HEK293T (cell line): ENCODE measurements around the gene TRRAP.

Experiments
- CTCF ChIA-PET: fragments of 350-600 bp; formaldehyde crosslinking; extraction: SDS; loops from one replicate; lab custom pipeline; 2021; ENCODE audit warnings: antibody characterized with exemption, inconsistent platforms; lab: Yijun Ruan, JAX
- POLR2A ChIA-PET: fragments of 350-600 bp; formaldehyde crosslinking; extraction: SDS; loops from one replicate; lab custom pipeline; 2020; ENCODE audit warnings: antibody characterized with exemption, inconsistent platforms; lab: Yijun Ruan, JAX
- DNase-seq: peaks from one replicate; pipeline ENCODE4 v3.0.0; 2012; ENCODE audit warnings: mixed read lengths; ENCODE audit errors: extremely low spot score
- ARNT ChIP-seq: fragments of 450-650 bp; IDR thresholded peaks from 2 replicates; pipeline ENCODE4 v1.6.1; 2017; ENCODE audit warnings: mild to moderate bottlenecking
- BHLHE40 ChIP-seq: fragments of 450-650 bp; IDR thresholded peaks from 2 replicates; pipeline ENCODE4 v1.6.1; 2016; ENCODE audit warnings: mild to moderate bottlenecking, moderate library complexity, borderline replicate concordance
- CTBP1 ChIP-seq: fragments of 450-650 bp; IDR thresholded peaks from 2 replicates; pipeline ENCODE4 v1.6.1; 2016; ENCODE audit warnings: borderline replicate concordance
- ELF4 ChIP-seq: fragments of 450-650 bp; IDR thresholded peaks from 2 replicates; pipeline ENCODE4 v1.6.1; 2017; ENCODE audit warnings: antibody characterized with exemption
- FOXA1 ChIP-seq: fragments of 450-650 bp; IDR thresholded peaks from 2 replicates; pipeline ENCODE4 v1.6.1; 2016; ENCODE audit warnings: mild to moderate bottlenecking
- FOXK2 ChIP-seq: fragments of 450-650 bp; IDR thresholded peaks from 2 replicates; pipeline ENCODE4 v1.6.1; 2016; ENCODE audit warnings: mild to moderate bottlenecking
- FOXM1 ChIP-seq: fragments of 450-650 bp; IDR thresholded peaks from 2 replicates; pipeline ENCODE4 v1.6.1; 2017; ENCODE audit warnings: mild to moderate bottlenecking, borderline replicate concordance
- HDGF ChIP-seq: fragments of 450-650 bp; IDR thresholded peaks from 2 replicates; pipeline ENCODE4 v1.6.1; 2017; ENCODE audit warnings: antibody characterized with exemption, borderline replicate concordance
- L3MBTL2 ChIP-seq: fragments of 450-650 bp; conservative IDR thresholded peaks from 2 replicates; pipeline ENCODE4 v1.6.1; 2016; ENCODE audit warnings: mild to moderate bottlenecking
- LEF1 ChIP-seq: fragments of 450-650 bp; IDR thresholded peaks from 2 replicates; pipeline ENCODE4 v1.6.1; 2017; ENCODE audit warnings: mild to moderate bottlenecking, borderline replicate concordance
- NFRKB ChIP-seq: fragments of 450-650 bp; IDR thresholded peaks from 2 replicates; pipeline ENCODE4 v1.6.1; 2016; ENCODE audit warnings: mild to moderate bottlenecking, moderate library complexity
- SP1 ChIP-seq: fragments of 450-650 bp; IDR thresholded peaks from 2 replicates; pipeline ENCODE4 v1.6.1; 2017
- SUZ12 ChIP-seq: fragments of 450-650 bp; IDR thresholded peaks from 2 replicates; pipeline ENCODE4 v1.6.1; 2016; ENCODE audit warnings: mild to moderate bottlenecking
- TARDBP ChIP-seq: fragments of 450-650 bp; IDR thresholded peaks from 2 replicates; pipeline ENCODE4 v1.6.1; 2016
- ZNF384 ChIP-seq: fragments of 450-650 bp; IDR thresholded peaks from 2 replicates; pipeline ENCODE4 v1.6.1; 2016
- TF ChIP-seq, protein P1 (sequence below): fragments of 450-650 bp; IDR thresholded peaks from 2 replicates; pipeline ENCODE4 v1.6.1; 2016

TRRAP gene

DNA sequence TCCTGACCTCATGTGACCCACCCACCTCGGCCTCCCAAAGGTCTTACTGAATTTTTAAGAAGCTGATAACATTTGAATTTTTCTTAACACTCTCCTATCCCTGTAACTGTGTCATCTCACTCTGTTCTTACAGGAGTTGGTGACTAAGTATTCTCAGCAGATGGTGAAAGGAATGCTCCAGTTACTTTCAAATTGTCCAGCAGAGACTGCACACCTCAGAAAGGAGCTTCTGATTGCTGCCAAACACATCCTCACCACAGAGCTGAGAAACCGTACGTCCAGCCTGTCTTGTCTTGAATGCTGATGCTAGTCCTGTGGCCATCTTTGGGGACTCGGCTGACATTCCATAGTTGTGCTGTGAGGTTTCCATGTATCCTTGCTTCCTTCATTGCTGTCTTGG lies 24.9 kb downstream of the TRRAP start:
- ChIA-PET POLR2A (no interaction called here), CTCF (no interaction called here)

DNA sequence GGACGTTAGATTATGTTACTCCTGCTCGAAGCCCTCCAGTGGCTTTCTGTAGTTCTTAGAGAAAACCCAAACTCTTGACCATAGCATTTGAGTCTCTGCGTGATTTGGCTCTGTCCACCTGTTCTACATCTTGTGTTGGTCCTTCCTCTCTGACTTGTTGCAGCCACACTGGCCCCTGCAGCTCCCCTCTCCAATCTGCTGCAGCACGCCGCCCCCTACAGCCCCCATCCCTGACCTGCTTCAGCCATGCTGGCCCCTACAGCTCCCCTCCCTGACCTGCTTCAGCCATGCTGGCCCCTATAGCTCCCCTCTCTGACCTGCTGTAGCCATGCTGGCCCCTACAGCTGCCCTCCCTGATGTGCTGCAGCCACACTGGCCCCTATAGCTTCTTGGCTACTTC lies 29.2 kb downstream of the TRRAP start:
- CTCF ChIA-PET = no interaction called here
- DNase-seq = no peak
- POLR2A ChIA-PET = no interaction called here
- TF ChIP-seq, protein P1, sequence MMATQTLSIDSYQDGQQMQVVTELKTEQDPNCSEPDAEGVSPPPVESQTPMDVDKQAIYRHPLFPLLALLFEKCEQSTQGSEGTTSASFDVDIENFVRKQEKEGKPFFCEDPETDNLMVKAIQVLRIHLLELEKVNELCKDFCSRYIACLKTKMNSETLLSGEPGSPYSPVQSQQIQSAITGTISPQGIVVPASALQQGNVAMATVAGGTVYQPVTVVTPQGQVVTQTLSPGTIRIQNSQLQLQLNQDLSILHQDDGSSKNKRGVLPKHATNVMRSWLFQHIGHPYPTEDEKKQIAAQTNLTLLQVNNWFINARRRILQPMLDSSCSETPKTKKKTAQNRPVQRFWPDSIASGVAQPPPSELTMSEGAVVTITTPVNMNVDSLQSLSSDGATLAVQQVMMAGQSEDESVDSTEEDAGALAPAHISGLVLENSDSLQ = no peak
- no peak for TF ChIP-seq BHLHE40
- no peak for TF ChIP-seq L3MBTL2
- TF ChIP-seq FOXK2 = no peak
- no peak for TF ChIP-seq NFRKB
- no peak for TF ChIP-seq CTBP1
- no peak for TF ChIP-seq SUZ12
- TF ChIP-seq ZNF384 = no peak
- TF ChIP-seq ARNT = no peak
- no peak for TF ChIP-seq SP1
- no peak for TF ChIP-seq FOXM1
- TF ChIP-seq FOXA1 = no peak
- TF ChIP-seq ELF4 = no peak
- no peak for TF ChIP-seq TARDBP
- TF ChIP-seq LEF1 = no peak
- no peak for TF ChIP-seq HDGF

More for the DNA sequence above, 24.9 kb downstream of the TRRAP start:
- no peak for DNase-seq
- no peak for TF ChIP-seq ZNF384
- TF ChIP-seq BHLHE40 = no peak
- TF ChIP-seq ARNT = no peak
- no peak for TF ChIP-seq CTBP1
- no peak for TF ChIP-seq SUZ12
- no peak for TF ChIP-seq FOXM1
- no peak for TF ChIP-seq SP1
- TF ChIP-seq, protein P1 = no peak
- no peak for TF ChIP-seq ELF4
- TF ChIP-seq FOXK2 = no peak
- no peak for TF ChIP-seq L3MBTL2
- no peak for TF ChIP-seq LEF1
- no peak for TF ChIP-seq NFRKB
- TF ChIP-seq HDGF = no peak
- TF ChIP-seq FOXA1 = no peak

DNA sequence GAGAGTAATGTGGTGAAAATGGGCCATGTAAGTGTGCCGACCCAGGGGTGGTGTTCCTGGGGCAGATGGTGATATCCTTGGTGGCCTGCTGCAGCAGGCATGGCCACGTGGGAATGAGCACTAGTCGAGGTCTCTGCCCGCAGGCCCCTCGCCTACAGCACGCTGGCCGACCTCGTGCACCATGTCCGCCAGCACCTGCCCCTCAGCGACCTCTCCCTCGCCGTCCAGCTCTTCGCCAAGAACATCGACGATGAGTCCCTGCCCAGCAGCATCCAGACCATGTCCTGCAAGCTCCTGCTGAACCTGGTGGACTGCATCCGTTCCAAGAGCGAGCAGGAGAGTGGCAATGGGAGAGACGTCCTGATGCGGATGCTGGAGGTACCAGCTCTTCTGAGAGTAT lies 30.3 kb downstream of the TRRAP start:
- ChIA-PET POLR2A (no interaction called here), CTCF (no interaction called here)
- DNase-seq = no peak
- TF ChIP-seq FOXM1 (no peak), FOXK2 (no peak), BHLHE40 (no peak), TARDBP (no peak)

DNA sequence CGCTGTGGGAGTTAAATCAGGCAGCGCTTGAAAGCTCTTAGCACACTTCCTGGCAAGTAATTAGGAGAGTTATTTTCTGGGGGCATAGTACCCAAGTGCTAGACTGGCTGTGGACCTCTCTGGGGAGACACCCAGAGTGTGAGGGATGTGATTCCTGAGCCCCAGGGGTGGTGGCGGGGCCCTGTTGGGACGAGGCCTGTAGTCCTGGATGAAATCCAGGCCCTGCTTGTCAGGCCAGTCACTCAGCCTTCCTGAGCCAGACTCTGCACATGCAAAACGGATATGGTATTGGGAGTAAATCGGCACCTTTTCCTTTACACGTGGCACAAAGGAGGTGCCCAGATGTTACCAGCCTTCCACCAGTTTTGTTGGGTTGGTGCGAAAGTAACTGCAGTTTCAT lies 31.2 kb downstream of the TRRAP start:
- ChIA-PET CTCF (no interaction called here), POLR2A (no interaction called here)
- no peak for DNase-seq
- no peak for TF ChIP-seq TARDBP
- TF ChIP-seq ELF4 = no peak
- no peak for TF ChIP-seq FOXA1
- no peak for TF ChIP-seq ARNT
- no peak for TF ChIP-seq FOXK2
- no peak for TF ChIP-seq L3MBTL2
- no peak for TF ChIP-seq NFRKB
- TF ChIP-seq CTBP1 = no peak
- TF ChIP-seq HDGF = no peak
- TF ChIP-seq, protein P1 = no peak
- no peak for TF ChIP-seq FOXM1
- no peak for TF ChIP-seq LEF1
- no peak for TF ChIP-seq SP1
- no peak for TF ChIP-seq ZNF384
- TF ChIP-seq BHLHE40 = no peak
- no peak for TF ChIP-seq SUZ12

DNA sequence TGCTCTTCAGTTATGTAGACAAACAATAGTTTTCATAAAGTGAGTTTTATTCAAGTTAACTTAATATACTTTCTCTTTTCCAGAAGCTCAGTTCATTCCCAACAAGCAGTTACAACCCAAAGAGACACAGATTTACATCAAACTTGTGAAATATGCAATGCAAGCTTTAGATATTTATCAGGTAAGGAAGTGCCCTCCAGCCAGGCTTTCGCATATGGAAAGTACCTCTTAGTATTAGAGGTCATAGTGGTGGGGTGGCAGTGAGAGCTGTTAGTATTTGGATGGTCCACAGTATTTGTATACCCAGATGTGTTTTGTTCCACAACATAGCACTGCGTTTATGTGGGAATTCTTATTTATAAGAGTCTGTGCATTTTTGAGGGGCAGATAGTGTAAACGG lies 32.1 kb downstream of the TRRAP start:
- POLR2A ChIA-PET = no interaction called here
- TF ChIP-seq TARDBP (no peak), L3MBTL2 (no peak), HDGF (no peak), FOXM1 (no peak)
- DNase-seq = no peak
- CTCF ChIA-PET = interaction anchor here (0.6 kb wide), 1 partner anchor 48 kb away, joined by 3 read pairs; no protein-coding TSS in a partner anchor

DNA sequence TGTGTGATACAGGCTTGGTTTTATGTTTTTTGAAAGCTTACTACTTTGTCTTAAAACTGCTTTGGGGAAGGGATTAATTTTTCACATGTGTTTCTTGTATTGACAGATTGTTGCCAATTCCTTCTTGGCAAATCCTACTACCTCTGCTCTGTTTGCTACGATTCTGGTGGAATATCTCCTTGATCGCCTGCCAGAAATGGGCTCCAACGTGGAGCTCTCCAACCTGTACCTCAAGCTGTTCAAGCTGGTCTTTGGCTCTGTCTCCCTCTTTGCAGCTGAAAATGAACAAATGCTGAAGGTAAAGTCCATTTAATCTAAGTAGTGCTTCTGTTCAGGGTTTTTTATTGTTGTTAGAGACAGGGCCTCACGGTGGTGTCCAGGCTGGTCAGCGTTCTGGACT lies 33.6 kb downstream of the TRRAP start:
- TF ChIP-seq BHLHE40 (no peak), SUZ12 (no peak), NFRKB (no peak), LEF1 (no peak), SP1 (no peak), ARNT (no peak), FOXM1 (no peak), ZNF384 (no peak), TARDBP (no peak), HDGF (no peak), L3MBTL2 (no peak), FOXK2 (no peak), ELF4 (no peak), CTBP1 (no peak), FOXA1 (no peak)
- TF ChIP-seq, protein P1 = no peak
- no peak for DNase-seq
- POLR2A ChIA-PET = no interaction called here
- CTCF ChIA-PET = interaction anchor here (0.6 kb wide), 1 partner anchor 196 kb away, joined by 3 read pairs; no protein-coding TSS in a partner anchor
